ENCODE measurements around the gene ZNF516.
A peak's percentile ranks its signal among the peaks of the same experiment; 100 is the strongest.

The ZNF516 gene

GRCh38 chr18:76435316-76435989 is 59.6 kb downstream of the ZNF516 start:
- Histone ChIP-seq H3K23ac (ENCODE audit: low read length in 2 of 2) (no peak overlapping the region), H3K14ac (ENCODE audit: low read length in 2 of 2) (no peak overlapping the region), H2BK15ac (ENCODE audit: low read depth, poor library complexity, severe bottlenecking) (no peak overlapping the region), H3K79me1 (replicated peaks; ENCODE audit: low read length, poor library complexity, severe bottlenecking) (peaks cover 45% of the 10 kb centered on the region), H3K4me2 (ENCODE audit: low read length, poor library complexity, severe bottlenecking) (no peak overlapping the region), H3K4me3 (ENCODE audit: insufficient read depth in 1 of 2, low read depth in 1 of 2, low read length in 2 of 2) (no peak overlapping the region), H3K4me1 (ENCODE audit: control insufficient read depth, insufficient read depth, low read depth, low read length) (no peaks in the 10 kb centered on the region), H2BK12ac (ENCODE audit: low read length in 2 of 2) (no peak overlapping the region), H3K27me3 (ENCODE audit: control insufficient read depth in 1 of 2, insufficient read depth in 1 of 2, low read length in 2 of 2) (no peaks in the 10 kb centered on the region), H3K9me3 (ENCODE audit: control insufficient read depth, low read length) (no peaks in the 10 kb centered on the region), H2BK5ac (ENCODE audit: low read depth, low read length, poor library complexity, severe bottlenecking) (no peak overlapping the region), H3K18ac (ENCODE audit: low read depth in 1 of 2, low read length in 2 of 2) (no peak overlapping the region), H3K4ac (ENCODE audit: low read depth in 1 of 2, low read length in 2 of 2) (no peak overlapping the region), H4K91ac (ENCODE audit: low read length) (no peak overlapping the region), H3K9ac (ENCODE audit: low read length) (no peak overlapping the region), H2AFZ (ENCODE audit: low read depth, low read length) (no peak overlapping the region), H2AK5ac (ENCODE audit: low read length, severe bottlenecking) (no peak overlapping the region), H3K36me3 (ENCODE audit: control insufficient read depth in 1 of 2, insufficient read depth in 2 of 2, low read depth in 1 of 2, low read length in 2 of 2) (peaks cover 49 to 51% of the 10 kb centered on the region in 2 experiments), H2BK120ac (ENCODE audit: low read depth, low read length) (no peak overlapping the region), H3K27ac (ENCODE audit: low read length, poor library complexity, severe bottlenecking) (no peak overlapping the region), H4K8ac (ENCODE audit: low read length) (no peak overlapping the region)
- 94% methylated on average over 17 of the region's 17 CpGs for WGBS
- DNase-seq, result no peak

- H2AFZ ChIP-seq (ENCODE audit: low read depth, low read length), result no peak overlapping the region
- no peak overlapping the region for H2BK5ac ChIP-seq (ENCODE audit: low read depth, low read length, poor library complexity, severe bottlenecking)
- H3K4me3 ChIP-seq (ENCODE audit: insufficient read depth in 1 of 2, low read depth in 1 of 2, low read length in 2 of 2), result no peak overlapping the region
- no peak overlapping the region for H2BK120ac ChIP-seq (ENCODE audit: low read depth, low read length)
- no peak overlapping the region for H3K14ac ChIP-seq (ENCODE audit: low read length in 2 of 2)
- H3K36me3 ChIP-seq (ENCODE audit: control insufficient read depth in 1 of 2, insufficient read depth in 2 of 2, low read depth in 1 of 2, low read length in 2 of 2), result peaks cover 43 to 49% of the 10 kb centered on the region in 2 experiments
- H3K4me1 ChIP-seq (ENCODE audit: control insufficient read depth, insufficient read depth, low read depth, low read length), result no peaks in the 10 kb centered on the region
- no peak overlapping the region for H2BK15ac ChIP-seq (ENCODE audit: low read depth, poor library complexity, severe bottlenecking)
- H3K23ac ChIP-seq (ENCODE audit: low read length in 2 of 2), result no peak overlapping the region
- H3K9me3 ChIP-seq (ENCODE audit: control insufficient read depth, low read length), result no peaks in the 10 kb centered on the region
- no peak overlapping the region for H3K4me2 ChIP-seq (ENCODE audit: low read length, poor library complexity, severe bottlenecking)
- H3K4ac ChIP-seq (ENCODE audit: low read depth in 1 of 2, low read length in 2 of 2), result no peak overlapping the region
- no peak for DNase-seq
- peaks cover 44% of the 10 kb centered on the region for H3K79me1 ChIP-seq (replicated peaks; ENCODE audit: low read length, poor library complexity, severe bottlenecking)
- no peak overlapping the region for H3K9ac ChIP-seq (ENCODE audit: low read length)
- no peak overlapping the region for H3K18ac ChIP-seq (ENCODE audit: low read depth in 1 of 2, low read length in 2 of 2)
- H3K27ac ChIP-seq (ENCODE audit: low read length, poor library complexity, severe bottlenecking), result no peak overlapping the region
- no peak overlapping the region for H2AK5ac ChIP-seq (ENCODE audit: low read length, severe bottlenecking)
- no peak overlapping the region for H2BK12ac ChIP-seq (ENCODE audit: low read length in 2 of 2)
- no peak overlapping the region for H4K8ac ChIP-seq (ENCODE audit: low read length)
- H4K91ac ChIP-seq (ENCODE audit: low read length), result no peak overlapping the region
- no peaks in the 10 kb centered on the region for H3K27me3 ChIP-seq (ENCODE audit: control insufficient read depth in 1 of 2, insufficient read depth in 1 of 2, low read length in 2 of 2)
- WGBS, result 98% methylated on average over 14 of the region's 14 CpGs
Observed at GRCh38 chr18:76434452-76434851, 60.6 kb downstream of the ZNF516 start.

- H2BK15ac ChIP-seq (ENCODE audit: low read depth, poor library complexity, severe bottlenecking), result no peak overlapping the region
- peak overlapping the region in 1 of 2 experiments; percentile 1 for H3K4me3 ChIP-seq (ENCODE audit: insufficient read depth in 1 of 2, low read depth in 1 of 2, low read length in 2 of 2)
- no peak overlapping the region for H4K8ac ChIP-seq (ENCODE audit: low read length)
- H3K27ac ChIP-seq (ENCODE audit: low read length, poor library complexity, severe bottlenecking), result no peak overlapping the region
- H3K14ac ChIP-seq (ENCODE audit: low read length in 2 of 2), result no peak overlapping the region
- no peaks in the 10 kb centered on the region for H3K9me3 ChIP-seq (ENCODE audit: control insufficient read depth, low read length)
- H3K36me3 ChIP-seq (ENCODE audit: control insufficient read depth in 1 of 2, insufficient read depth in 2 of 2, low read depth in 1 of 2, low read length in 2 of 2), result peaks cover 40 to 56% of the 10 kb centered on the region in 2 experiments
- H3K4ac ChIP-seq (ENCODE audit: low read depth in 1 of 2, low read length in 2 of 2), result no peak overlapping the region
- H2BK5ac ChIP-seq (ENCODE audit: low read depth, low read length, poor library complexity, severe bottlenecking), result no peak overlapping the region
- no peak overlapping the region for H2AFZ ChIP-seq (ENCODE audit: low read depth, low read length)
- 95% methylated on average over 17 of the region's 17 CpGs for WGBS
- no peaks in the 10 kb centered on the region for H3K27me3 ChIP-seq (ENCODE audit: control insufficient read depth in 1 of 2, insufficient read depth in 1 of 2, low read length in 2 of 2)
- H3K79me1 ChIP-seq (replicated peaks; ENCODE audit: low read length, poor library complexity, severe bottlenecking), result peaks cover 50% of the 10 kb centered on the region
- H3K18ac ChIP-seq (ENCODE audit: low read depth in 1 of 2, low read length in 2 of 2), result no peak overlapping the region
- H2AK5ac ChIP-seq (ENCODE audit: low read length, severe bottlenecking), result no peak overlapping the region
- H4K91ac ChIP-seq (ENCODE audit: low read length), result peak overlapping the region; percentile 15
- H3K23ac ChIP-seq (ENCODE audit: low read length in 2 of 2), result no peak overlapping the region
- no peak overlapping the region for H3K9ac ChIP-seq (ENCODE audit: low read length)
- H2BK12ac ChIP-seq (ENCODE audit: low read length in 2 of 2), result no peak overlapping the region
- no peak overlapping the region for H3K4me2 ChIP-seq (ENCODE audit: low read length, poor library complexity, severe bottlenecking)
- H2BK120ac ChIP-seq (ENCODE audit: low read depth, low read length), result no peak overlapping the region
- H3K4me1 ChIP-seq (ENCODE audit: control insufficient read depth, insufficient read depth, low read depth, low read length), result peaks cover 3% of the 10 kb centered on the region
- no peak for DNase-seq
Observed at GRCh38 chr18:76433788-76434187, 61.3 kb downstream of the ZNF516 start.

- H4K8ac ChIP-seq (ENCODE audit: low read length), result no peak overlapping the region
- peaks cover 54% of the 10 kb centered on the region for H3K79me1 ChIP-seq (replicated peaks; ENCODE audit: low read length, poor library complexity, severe bottlenecking)
- no peak overlapping the region for H3K14ac ChIP-seq (ENCODE audit: low read length in 2 of 2)
- no peak overlapping the region for H2AK5ac ChIP-seq (ENCODE audit: low read length, severe bottlenecking)
- H2BK12ac ChIP-seq (ENCODE audit: low read length in 2 of 2), result no peak overlapping the region
- 94% methylated on average over 25 of the region's 25 CpGs for WGBS
- H3K27me3 ChIP-seq (ENCODE audit: control insufficient read depth in 1 of 2, insufficient read depth in 1 of 2, low read length in 2 of 2), result no peaks in the 10 kb centered on the region
- no peaks in the 10 kb centered on the region for H3K9me3 ChIP-seq (ENCODE audit: control insufficient read depth, low read length)
- no peak overlapping the region for H3K4me2 ChIP-seq (ENCODE audit: low read length, poor library complexity, severe bottlenecking)
- H3K9ac ChIP-seq (ENCODE audit: low read length), result no peak overlapping the region
- H2BK120ac ChIP-seq (ENCODE audit: low read depth, low read length), result no peak overlapping the region
- H3K23ac ChIP-seq (ENCODE audit: low read length in 2 of 2), result no peak overlapping the region
- peak overlapping the region in 1 of 2 experiments; percentile 1 for H3K4me3 ChIP-seq (ENCODE audit: insufficient read depth in 1 of 2, low read depth in 1 of 2, low read length in 2 of 2)
- H2AFZ ChIP-seq (ENCODE audit: low read depth, low read length), result no peak overlapping the region
- no peak overlapping the region for H4K91ac ChIP-seq (ENCODE audit: low read length)
- H3K4me1 ChIP-seq (ENCODE audit: control insufficient read depth, insufficient read depth, low read depth, low read length), result peaks cover 3% of the 10 kb centered on the region
- H2BK5ac ChIP-seq (ENCODE audit: low read depth, low read length, poor library complexity, severe bottlenecking), result no peak overlapping the region
- H3K4ac ChIP-seq (ENCODE audit: low read depth in 1 of 2, low read length in 2 of 2), result no peak overlapping the region
- H3K27ac ChIP-seq (ENCODE audit: low read length, poor library complexity, severe bottlenecking), result no peak overlapping the region
- H2BK15ac ChIP-seq (ENCODE audit: low read depth, poor library complexity, severe bottlenecking), result no peak overlapping the region
- H3K36me3 ChIP-seq (ENCODE audit: control insufficient read depth in 1 of 2, insufficient read depth in 2 of 2, low read depth in 1 of 2, low read length in 2 of 2), result peaks cover 40 to 56% of the 10 kb centered on the region in 2 experiments
- DNase-seq, result no peak
- H3K18ac ChIP-seq (ENCODE audit: low read depth in 1 of 2, low read length in 2 of 2), result no peak overlapping the region
Observed at GRCh38 chr18:76432970-76433767, 61.9 kb downstream of the ZNF516 start.
